Neural crest cell (in vitro differentiated cells): Measurements from ENCODE around the gene RFX3. TPM values are rescaled to one million over a fixed set of nuclear protein-coding genes. Genes with fewer than 3 reads are reported as not detected.

Source experiments
- DNase-seq: peaks from one replicate; pipeline ENCODE4 v3.0.0; 2021; ENCODE audit warnings: low read depth, mixed read lengths, low spot score
- H3K27ac Mint-ChIP-seq: one replicate; pipeline ENCODE4 v1.8.0; 2021; ENCODE audit warnings: mild to moderate bottlenecking, mixed read lengths; ENCODE audit not compliant: unreplicated experiment
- H3K27me3 Mint-ChIP-seq: 2 replicates; pipeline ENCODE4 v1.8.0; 2021; ENCODE audit warnings: low read depth, mild to moderate bottlenecking, mixed read lengths
- H3K36me3 Mint-ChIP-seq: 2 replicates; pipeline ENCODE4 v1.8.0; 2021; ENCODE audit warnings: low read depth, mild to moderate bottlenecking, mixed read lengths
- H3K4me1 Mint-ChIP-seq: 2 replicates; pipeline ENCODE4 v1.8.0; 2021; ENCODE audit warnings: mixed read lengths
- H3K4me3 Mint-ChIP-seq: one replicate; pipeline ENCODE4 v1.8.0; 2021; ENCODE audit warnings: mild to moderate bottlenecking, mixed read lengths
- H3K9me3 Mint-ChIP-seq: 2 replicates; pipeline ENCODE4 v1.8.0; 2021; ENCODE audit warnings: mixed read lengths
- total RNA-seq: library from RNA; stranded (reverse); gene quantifications from 2 replicates; pipeline ENCODE4 v1.2.1, GENCODE V29; 2021
- TF ChIP-seq, protein P1 (sequence below): fragments of 200-600 bp; sonication (generic); conservative IDR thresholded peaks from 2 replicates; pipeline ENCODE4 v1.5.0; 2021; ENCODE audit warnings: antibody characterized with exemption, mild to moderate bottlenecking

Gene RFX3
- total RNA-seq, 1 donor from 2014 or later = 46.9 TPM

DNA sequence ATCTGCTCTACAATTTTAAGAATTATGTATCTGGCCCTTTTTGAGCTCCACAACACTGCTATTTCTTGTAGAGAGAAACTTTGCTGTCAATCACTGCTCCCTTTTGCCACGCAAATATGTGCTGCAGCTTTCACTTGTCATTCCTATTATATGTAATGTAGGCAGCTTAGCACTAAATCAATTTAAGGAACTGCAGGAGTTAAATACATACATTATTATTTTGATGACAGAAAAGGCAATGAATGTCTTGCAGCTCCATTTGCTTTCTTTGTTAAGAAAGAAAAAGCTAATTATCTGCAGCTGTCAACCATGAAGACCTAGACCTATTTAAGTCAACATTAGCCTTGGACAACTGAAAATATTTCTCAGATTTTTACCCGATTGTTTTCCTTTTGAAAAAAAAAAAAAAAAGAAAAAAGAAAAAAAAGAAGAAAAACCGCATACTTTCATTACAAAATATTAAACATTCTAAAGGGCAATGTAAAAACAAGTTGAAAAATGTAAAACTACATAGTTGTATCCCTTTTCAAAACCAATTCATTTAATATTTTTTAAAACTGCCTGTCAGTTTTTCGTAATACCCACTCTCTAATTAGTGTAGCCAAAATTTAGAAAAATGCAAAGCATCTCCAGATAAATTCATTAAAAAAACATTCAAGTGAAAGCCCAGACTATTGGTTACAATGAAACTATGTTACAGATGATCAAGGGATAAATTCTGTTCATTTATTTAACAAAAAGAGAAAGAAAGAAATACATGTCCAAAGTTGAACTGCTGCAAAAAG is 57.2 kb downstream of the RFX3 start:
- TF ChIP-seq, protein P1, sequence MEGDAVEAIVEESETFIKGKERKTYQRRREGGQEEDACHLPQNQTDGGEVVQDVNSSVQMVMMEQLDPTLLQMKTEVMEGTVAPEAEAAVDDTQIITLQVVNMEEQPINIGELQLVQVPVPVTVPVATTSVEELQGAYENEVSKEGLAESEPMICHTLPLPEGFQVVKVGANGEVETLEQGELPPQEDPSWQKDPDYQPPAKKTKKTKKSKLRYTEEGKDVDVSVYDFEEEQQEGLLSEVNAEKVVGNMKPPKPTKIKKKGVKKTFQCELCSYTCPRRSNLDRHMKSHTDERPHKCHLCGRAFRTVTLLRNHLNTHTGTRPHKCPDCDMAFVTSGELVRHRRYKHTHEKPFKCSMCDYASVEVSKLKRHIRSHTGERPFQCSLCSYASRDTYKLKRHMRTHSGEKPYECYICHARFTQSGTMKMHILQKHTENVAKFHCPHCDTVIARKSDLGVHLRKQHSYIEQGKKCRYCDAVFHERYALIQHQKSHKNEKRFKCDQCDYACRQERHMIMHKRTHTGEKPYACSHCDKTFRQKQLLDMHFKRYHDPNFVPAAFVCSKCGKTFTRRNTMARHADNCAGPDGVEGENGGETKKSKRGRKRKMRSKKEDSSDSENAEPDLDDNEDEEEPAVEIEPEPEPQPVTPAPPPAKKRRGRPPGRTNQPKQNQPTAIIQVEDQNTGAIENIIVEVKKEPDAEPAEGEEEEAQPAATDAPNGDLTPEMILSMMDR = no peak
- Mint-ChIP-seq H3K27ac (no peak overlapping the region), H3K4me3 (no peak overlapping the region), H3K4me1 (peaks cover 43% of the 10 kb centered on the region), H3K9me3 (no peaks in the 10 kb centered on the region), H3K27me3 (no peaks in the 10 kb centered on the region), H3K36me3 (peaks cover 8% of the 10 kb centered on the region)
- no peak for DNase-seq

DNA sequence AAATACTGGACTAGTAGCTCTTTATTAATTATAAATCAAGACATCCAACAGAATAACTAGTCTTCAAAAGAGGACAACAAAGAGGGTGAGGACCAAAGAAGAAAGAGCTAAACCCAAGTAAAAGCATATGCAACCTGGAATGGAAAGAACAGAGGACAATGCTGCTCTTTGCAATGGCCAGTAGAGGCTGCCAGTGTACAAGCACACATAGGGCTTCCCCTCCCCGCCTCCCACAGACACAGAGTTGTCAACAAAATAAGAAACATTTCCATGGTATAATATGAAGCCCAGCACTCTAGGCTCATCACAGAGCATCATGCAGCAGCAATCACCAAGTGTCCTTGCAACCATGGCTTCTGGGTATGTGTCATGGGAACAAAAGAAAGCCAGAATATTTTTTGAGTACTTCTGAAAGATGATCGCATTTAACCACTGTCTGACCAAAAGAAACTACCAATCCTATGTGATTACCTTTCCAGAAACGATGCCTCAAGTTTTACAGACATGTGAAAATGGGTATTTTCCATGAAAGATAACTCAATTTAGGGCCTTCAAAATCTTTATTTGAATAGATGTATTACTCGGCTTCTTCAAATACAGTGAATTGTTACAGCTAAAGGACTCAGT is 58.1 kb downstream of the RFX3 start:
- DNase-seq = no peak
- H3K9me3 Mint-ChIP-seq = no peaks in the 10 kb centered on the region
- TF ChIP-seq, protein P1 = peak; percentile 75
- H3K4me3 Mint-ChIP-seq = peak overlapping the region; percentile 56
- H3K27ac Mint-ChIP-seq = no peak overlapping the region
- peaks cover 8% of the 10 kb centered on the region for H3K36me3 Mint-ChIP-seq
- peaks cover 35% of the 10 kb centered on the region for H3K4me1 Mint-ChIP-seq
- H3K27me3 Mint-ChIP-seq = no peaks in the 10 kb centered on the region

DNA sequence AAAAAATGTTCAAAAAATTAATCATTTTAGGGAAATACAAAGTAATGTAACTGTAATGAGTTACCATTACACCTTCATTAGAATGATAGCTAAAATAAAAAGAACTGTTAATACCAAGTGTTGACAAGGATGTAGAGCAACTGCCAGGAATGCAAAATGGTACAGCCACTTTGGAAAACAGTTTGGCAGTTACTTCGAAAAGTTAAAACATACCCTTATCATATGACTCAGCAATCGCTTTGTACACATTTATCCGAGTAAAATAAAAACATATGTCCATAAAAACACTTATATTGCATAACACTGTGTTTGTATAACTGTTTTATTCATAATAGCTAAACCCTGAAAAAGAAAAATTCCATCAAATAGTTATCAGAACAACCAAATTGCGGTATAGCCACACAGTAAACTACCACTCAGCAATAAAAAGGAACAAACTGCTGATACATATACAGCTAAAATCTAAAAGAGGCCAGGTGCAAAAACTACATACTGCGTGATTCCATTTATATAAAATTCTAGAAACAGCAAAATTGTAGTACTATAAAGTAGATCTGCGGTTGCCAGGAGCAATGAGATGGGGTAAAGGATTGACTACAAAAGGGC is 61.7 kb downstream of the RFX3 start:
- H3K27ac Mint-ChIP-seq = no peak overlapping the region

DNA sequence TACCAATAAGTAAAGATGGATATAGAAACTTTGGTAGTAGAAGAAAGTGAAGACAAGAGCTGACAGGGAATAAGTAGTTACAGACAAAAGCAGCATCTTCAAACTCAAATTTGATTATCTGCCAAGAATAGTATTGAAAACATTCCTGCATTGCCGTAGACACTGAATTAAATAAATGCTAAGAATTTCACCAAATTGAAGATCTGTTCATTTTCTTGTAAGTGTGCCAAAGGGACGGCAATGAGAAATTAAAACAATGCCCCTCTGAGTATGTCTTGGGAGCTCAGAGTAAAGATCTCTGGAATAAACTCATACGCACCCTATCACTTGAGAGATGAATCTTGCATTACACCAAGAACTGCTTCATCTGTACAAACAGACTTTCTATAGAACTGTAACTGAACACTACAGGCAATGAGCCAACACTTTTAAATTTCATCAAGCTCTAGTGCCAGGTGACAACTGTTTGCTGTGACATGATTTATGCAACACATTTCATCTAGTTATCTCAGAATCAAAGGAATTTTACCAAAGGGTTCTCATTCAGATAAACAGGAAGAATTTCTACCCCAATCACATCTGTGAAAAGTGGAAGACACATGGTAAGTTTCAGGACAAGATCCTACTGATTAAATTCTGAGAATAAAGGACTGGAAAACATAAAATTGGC is 66.9 kb downstream of the RFX3 start:
- TF ChIP-seq, protein P1 = no peak
- Mint-ChIP-seq H3K27me3 (no peaks in the 10 kb centered on the region), H3K36me3 (peaks cover 6% of the 10 kb centered on the region), H3K4me3 (no peak overlapping the region), H3K4me1 (peaks cover 10% of the 10 kb centered on the region), H3K9me3 (no peaks in the 10 kb centered on the region), H3K27ac (no peak overlapping the region)
- DNase-seq = no peak

More for the DNA sequence above, 61.7 kb downstream of the RFX3 start:
- no peak for DNase-seq
- no peaks in the 10 kb centered on the region for H3K9me3 Mint-ChIP-seq
- H3K27me3 Mint-ChIP-seq = no peaks in the 10 kb centered on the region
- no peak overlapping the region for H3K4me3 Mint-ChIP-seq
- H3K36me3 Mint-ChIP-seq = peaks cover 5% of the 10 kb centered on the region
- TF ChIP-seq, protein P1 = no peak
- peaks cover 18% of the 10 kb centered on the region for H3K4me1 Mint-ChIP-seq

DNA sequence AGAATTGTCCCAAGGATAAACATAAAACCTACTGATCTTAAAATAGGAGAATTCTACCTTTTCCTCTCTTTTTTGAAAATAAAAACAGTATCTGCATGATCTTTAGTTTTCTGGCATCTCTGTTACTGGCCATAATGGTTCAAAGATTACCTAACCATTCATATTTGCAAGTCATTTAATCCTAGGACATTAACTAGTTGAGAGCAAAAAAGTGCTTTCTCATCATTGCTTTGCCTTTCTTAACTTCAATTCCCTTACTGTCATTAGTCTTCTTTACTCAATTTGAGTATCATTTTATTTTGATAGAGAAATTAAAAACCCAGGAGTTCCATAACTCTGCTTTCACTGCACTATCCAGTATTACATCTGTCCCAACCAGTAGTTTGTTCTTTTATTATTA is 68.6 kb downstream of the RFX3 start:
- H3K27ac Mint-ChIP-seq = no peak overlapping the region
- no peak for DNase-seq

More for the DNA sequence above, 68.6 kb downstream of the RFX3 start:
- H3K9me3 Mint-ChIP-seq = no peaks in the 10 kb centered on the region
- H3K4me1 Mint-ChIP-seq = peaks cover 10% of the 10 kb centered on the region
- TF ChIP-seq, protein P1 = no peak
- no peak overlapping the region for H3K4me3 Mint-ChIP-seq
- H3K27me3 Mint-ChIP-seq = no peaks in the 10 kb centered on the region
- peaks cover 6% of the 10 kb centered on the region for H3K36me3 Mint-ChIP-seq
